Right lobe of liver (tissue), 4 donors: ENCODE measurements around the gene SUZ12.
"Not testable (repeated sequence)": the region's sequence is repeated elsewhere in the genome, so short reads cannot be mapped to it uniquely, and the experiment has no call there.

Experiments used
- POLR2A ChIP-seq: fragments of 450-650 bp; IDR thresholded peaks from one replicate; pipeline ENCODE4 v1.6.1; 2017; ENCODE audit warnings: antibody characterized with exemption, mild to moderate bottlenecking
- TF ChIP-seq, protein P1 (sequence below), 4 donors: fragments of 200-600 bp in 3 of 4; fragments of 450-650 bp in 1 of 4; IDR thresholded peaks; one replicate each; pipeline versions ENCODE4 v1.5.1 to v1.8.0; 2016 to 2022; ENCODE audit warnings: antibody characterized with exemption in 4 of 4, mild to moderate bottlenecking in 2 of 4
- donor health status: DM: no; HTN: no; CAD: no.
- donor health status: DM: no; HTN: no; CAD: no.
- donor health status: DM: no; HTN: yes; CAD: no.

DNA sequence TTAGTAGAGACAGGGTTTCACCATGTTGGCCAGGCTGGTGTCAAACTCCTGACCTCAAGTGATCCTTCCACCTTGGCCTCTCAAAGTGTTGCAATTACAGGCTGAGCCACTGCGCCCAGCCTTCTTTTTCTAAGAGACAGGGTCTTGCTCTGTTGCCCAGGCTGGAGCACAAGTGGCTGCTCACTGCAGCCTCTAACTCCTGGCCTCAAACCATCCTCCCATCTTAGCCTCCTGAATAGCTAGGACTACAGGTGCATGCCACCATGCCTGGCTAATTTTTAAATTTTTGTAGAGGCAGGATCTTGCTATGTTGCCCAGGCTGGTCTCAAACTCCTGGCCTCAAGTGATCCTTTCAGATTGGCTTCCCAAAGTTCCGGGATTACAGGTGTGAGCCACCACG, 15.1 kb downstream of the SUZ12 start:
- TF ChIP-seq, protein P1, sequence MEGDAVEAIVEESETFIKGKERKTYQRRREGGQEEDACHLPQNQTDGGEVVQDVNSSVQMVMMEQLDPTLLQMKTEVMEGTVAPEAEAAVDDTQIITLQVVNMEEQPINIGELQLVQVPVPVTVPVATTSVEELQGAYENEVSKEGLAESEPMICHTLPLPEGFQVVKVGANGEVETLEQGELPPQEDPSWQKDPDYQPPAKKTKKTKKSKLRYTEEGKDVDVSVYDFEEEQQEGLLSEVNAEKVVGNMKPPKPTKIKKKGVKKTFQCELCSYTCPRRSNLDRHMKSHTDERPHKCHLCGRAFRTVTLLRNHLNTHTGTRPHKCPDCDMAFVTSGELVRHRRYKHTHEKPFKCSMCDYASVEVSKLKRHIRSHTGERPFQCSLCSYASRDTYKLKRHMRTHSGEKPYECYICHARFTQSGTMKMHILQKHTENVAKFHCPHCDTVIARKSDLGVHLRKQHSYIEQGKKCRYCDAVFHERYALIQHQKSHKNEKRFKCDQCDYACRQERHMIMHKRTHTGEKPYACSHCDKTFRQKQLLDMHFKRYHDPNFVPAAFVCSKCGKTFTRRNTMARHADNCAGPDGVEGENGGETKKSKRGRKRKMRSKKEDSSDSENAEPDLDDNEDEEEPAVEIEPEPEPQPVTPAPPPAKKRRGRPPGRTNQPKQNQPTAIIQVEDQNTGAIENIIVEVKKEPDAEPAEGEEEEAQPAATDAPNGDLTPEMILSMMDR (IDR thresholded peaks at IDR 0.05), result not testable (repeated sequence)
- not testable (repeated sequence) for TF ChIP-seq POLR2A
